Heart right ventricle (tissue), 16 donors: Measurements from ENCODE around the gene VAPB. TPM values are rescaled to one million over a fixed set of nuclear protein-coding genes. Genes with fewer than 3 reads are reported as not detected.

Experiments
- ATAC-seq, 8 donors: fragments of 200-7000 bp; cut with Tn5 transposase; one replicate each; pipeline ENCODE4 v1.9.1; 2020; ENCODE audit warnings: mild to moderate bottlenecking in 8 of 8, moderate library complexity in 8 of 8, moderate number of reproducible peaks in 1 of 8
- DNase-seq, 2 donors: peaks; one replicate each; pipeline ENCODE4 v3.0.0-alpha.2; 2020
- H3K27ac ChIP-seq, 10 donors: fragments of 200-600 bp; sonication (generic) in 2 of 10; one replicate each; pipeline versions ENCODE4 v1.5.0 to v1.8.0; 2020 to 2022; ENCODE audit warnings: mild to moderate bottlenecking in 3 of 10
- H3K27me3 ChIP-seq, 7 donors: fragments of 200-600 bp; one replicate each; pipeline ENCODE4 v1.8.0; 2021 to 2022; ENCODE audit warnings: mild to moderate bottlenecking in 2 of 7
- H3K36me3 ChIP-seq, 9 donors: fragments of 200-600 bp; sonication (generic) in 1 of 9; one replicate each; pipeline versions ENCODE4 v1.5.0 to v1.8.0; 2020 to 2022; ENCODE audit warnings: mild to moderate bottlenecking in 2 of 9
- H3K4me1 ChIP-seq, 9 donors: fragments of 200-600 bp; sonication (generic) in 1 of 9; one replicate each; pipeline versions ENCODE4 v1.5.0 to v1.8.0; 2020 to 2022; ENCODE audit warnings: mild to moderate bottlenecking in 4 of 9
- H3K4me3 ChIP-seq, 10 donors: fragments of 200-600 bp; sonication (generic) in 2 of 10; one replicate each; pipeline versions ENCODE4 v1.5.0 to v1.8.0; 2020 to 2022; ENCODE audit warnings: mild to moderate bottlenecking in 7 of 10, moderate library complexity in 2 of 10
- H3K9me3 ChIP-seq, 11 donors: fragments of 200-600 bp in 10 of 11; sonication (generic) in 2 of 11; one replicate each; pipeline versions ENCODE4 v1.5.0 to v1.8.0; 2013 to 2022; ENCODE audit warnings: mild to moderate bottlenecking in 2 of 11, control low read depth in 1 of 11, moderate library complexity in 1 of 11
- WGBS, 2 donors: extraction: QIAGEN DNeasy Blood & Tissue Kit; methylation state at CpG; one replicate each; pipeline ENCODE4 v1.1.7; 2013; ENCODE audit warnings: inconsistent platforms in 1 of 2; 5-methylcytosine and 5-hydroxymethylcytosine counted together
- intact Hi-C, 10 donors: fragments of 100-400 bp; cut with DNase I; formaldehyde crosslinking; loops; one replicate each; pipeline versions ENCODE4 v1.11.1 to v1.14.2; 2022
- polyA plus RNA-seq, 2 donors: library from polyadenylated mRNA; stranded (reverse); fragments of 200-250 nt; gene quantifications; one replicate each; pipeline ENCODE4 v1.2.3, GENCODE V29; 2013
- total RNA-seq, 10 donors: library from RNA; stranded (reverse); fragmentation: NEBNext Ultra II Directional in 3 of 10; extraction: Animal tissue kit (Norgen Biotek cat#: 25700) in 3 of 10; gene quantifications; one replicate each; pipeline versions ENCODE4 v1.2.1 to v1.2.4, GENCODE V29; 2021 to 2023
- TF ChIP-seq, protein P1 (sequence below), 9 donors: fragments of 200-600 bp; sonication (generic) in 2 of 9; IDR thresholded peaks; one replicate each; pipeline versions ENCODE4 v1.5.0 to v1.8.0; 2021 to 2022; ENCODE audit warnings: antibody characterized with exemption in 9 of 9, mild to moderate bottlenecking in 5 of 9, moderate library complexity in 1 of 9
- donor health status: Arrhythmogenic right ventricular cardiomyopathy.
- donor health status: ischemic (EF 13 %, LVEDD 7.1; RV severe dilation, severe dysfunction).
- donor health status: healthy with polysubstance abuse.
- donor health status: DM: no; HTN: yes; CAD: no.
- donor health status: DM: no; HTN: no; CAD: no.
- donor health status: ischemic (EF 25% LVEDD 6.9; RV normal size, moderate dysfunction).
- donor health status: ischemic (EF 25% LVEDD 5.7; RV mildly dilated, moderate dysfunction).
- donor health status: healthy.
- donor health status: DM: yes; HTN: yes; CAD: no.
- donor health status: Ischemic cardiomyopathy.
- donor health status: ischemic (EF 35%, LVEDD 5.7; RV mildly dilated, moderate dysfunction).
- donor health status: nonischemic (EF 11% LVEDD 7.7; RV severe dilation, severe dysfunction).
- donor health status: DM: yes; HTN: yes; CAD: no.
- donor health status: PGD.
- donor health status: ischemic (EF 29% LVEDD 5.4; RV normal size, mild dysfunction).
- donor health status: nonischemic (EF 23%, LVEDD 6.1; RV moderate dilation, normal function).

VAPB gene
- total and polyA plus RNA-seq, 12 donors = 20.8 to 89.9 (median 69.8) TPM

DNA sequence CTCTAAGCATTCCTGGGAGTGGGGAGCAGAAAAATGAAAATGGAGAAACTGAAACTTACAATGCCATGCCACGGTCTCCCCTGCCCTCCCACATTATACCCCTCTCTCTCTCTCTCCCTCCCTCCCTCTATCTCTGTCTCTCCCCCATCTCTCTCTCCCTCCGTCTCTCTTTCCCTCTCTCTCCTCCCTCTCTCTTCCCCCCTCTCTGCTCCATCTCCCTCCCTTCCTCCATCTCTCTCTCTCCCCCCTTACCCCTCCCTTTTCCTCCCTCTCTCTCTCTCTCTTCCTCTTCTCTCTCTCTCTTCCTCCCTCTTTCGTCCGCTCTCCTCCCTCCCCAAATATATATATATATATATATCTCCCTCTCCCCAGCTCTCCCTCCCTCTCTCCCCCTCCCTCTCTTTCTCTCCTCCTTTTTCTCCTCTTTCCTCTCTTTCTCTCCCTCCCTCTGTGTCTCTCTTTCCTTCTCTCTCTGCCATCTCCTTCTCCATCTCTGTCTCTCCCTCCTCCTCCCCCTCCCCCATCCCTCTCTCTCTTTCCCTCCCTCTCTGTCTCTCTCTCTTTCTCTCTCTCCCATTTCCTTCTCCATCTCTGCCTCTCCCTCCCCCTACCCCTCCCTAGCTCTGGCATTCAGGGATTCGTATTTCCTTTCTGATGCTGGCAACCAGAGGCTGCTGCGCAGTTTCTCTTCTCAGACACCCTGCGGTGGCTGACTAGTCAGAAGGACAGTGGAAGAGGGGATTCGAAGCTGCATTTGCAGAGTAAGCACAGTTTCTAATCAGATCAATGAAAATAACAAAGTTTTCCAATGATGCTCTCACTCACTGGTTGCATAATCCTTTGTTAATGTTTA is 13.9 kb upstream of the VAPB start:
- 35 to 42% methylated on average over 8 of the region's 8 CpGs for WGBS, 2 donors
- Histone ChIP-seq H3K9me3 (no peaks in the 10 kb centered on the region), H3K27ac (no peak overlapping the region), H3K4me3 (no peak overlapping the region), H3K4me1 (no peaks in the 10 kb centered on the region), H3K27me3 (peaks cover 0 to 21% (median 7%) of the 10 kb centered on the region in 7 donors), H3K36me3 (no peaks in the 10 kb centered on the region)
- TF ChIP-seq, protein P1, sequence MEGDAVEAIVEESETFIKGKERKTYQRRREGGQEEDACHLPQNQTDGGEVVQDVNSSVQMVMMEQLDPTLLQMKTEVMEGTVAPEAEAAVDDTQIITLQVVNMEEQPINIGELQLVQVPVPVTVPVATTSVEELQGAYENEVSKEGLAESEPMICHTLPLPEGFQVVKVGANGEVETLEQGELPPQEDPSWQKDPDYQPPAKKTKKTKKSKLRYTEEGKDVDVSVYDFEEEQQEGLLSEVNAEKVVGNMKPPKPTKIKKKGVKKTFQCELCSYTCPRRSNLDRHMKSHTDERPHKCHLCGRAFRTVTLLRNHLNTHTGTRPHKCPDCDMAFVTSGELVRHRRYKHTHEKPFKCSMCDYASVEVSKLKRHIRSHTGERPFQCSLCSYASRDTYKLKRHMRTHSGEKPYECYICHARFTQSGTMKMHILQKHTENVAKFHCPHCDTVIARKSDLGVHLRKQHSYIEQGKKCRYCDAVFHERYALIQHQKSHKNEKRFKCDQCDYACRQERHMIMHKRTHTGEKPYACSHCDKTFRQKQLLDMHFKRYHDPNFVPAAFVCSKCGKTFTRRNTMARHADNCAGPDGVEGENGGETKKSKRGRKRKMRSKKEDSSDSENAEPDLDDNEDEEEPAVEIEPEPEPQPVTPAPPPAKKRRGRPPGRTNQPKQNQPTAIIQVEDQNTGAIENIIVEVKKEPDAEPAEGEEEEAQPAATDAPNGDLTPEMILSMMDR (IDR thresholded peaks at IDR 0.05) = no peak
- peak in 1 of 2 donors; percentile 15 for DNase-seq
- ATAC-seq = peak in 3 of 8 donors; percentile 29 to 52 (median 51)
- intact Hi-C loops = no loop called here

DNA sequence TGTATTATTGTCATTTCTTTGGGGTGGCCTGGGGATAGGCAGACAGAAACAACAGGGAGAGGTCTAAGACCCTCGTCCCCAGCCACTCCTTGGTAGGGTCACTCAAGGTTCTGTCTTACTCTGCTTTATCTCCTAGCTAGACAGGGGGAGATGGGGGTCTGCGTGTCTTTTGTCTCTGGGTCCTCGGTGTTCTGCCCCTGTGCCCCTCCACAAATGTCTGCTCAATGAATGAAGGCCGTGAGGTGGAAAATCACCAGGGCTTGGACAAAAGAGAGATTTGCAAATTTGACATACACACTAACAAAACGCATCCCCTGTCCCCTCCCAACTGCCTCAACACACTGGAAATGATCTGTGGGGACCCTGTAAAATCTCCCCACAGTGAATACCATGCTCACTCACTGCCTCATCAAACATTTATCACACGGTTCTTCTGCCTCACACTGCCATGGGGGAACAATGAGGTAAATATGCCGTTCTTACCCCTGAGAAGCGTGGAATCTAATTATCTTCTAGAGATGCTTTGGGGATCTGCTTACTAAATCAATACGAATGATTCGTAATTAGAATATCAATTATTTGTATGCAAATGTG is 13.2 kb upstream of the VAPB start:
- Histone ChIP-seq H3K36me3 (no peaks in the 10 kb centered on the region), H3K27me3 (peaks cover 0 to 21% (median 7%) of the 10 kb centered on the region in 7 donors), H3K27ac (no peak overlapping the region), H3K4me1 (no peaks in the 10 kb centered on the region), H3K9me3 (no peaks in the 10 kb centered on the region), H3K4me3 (no peak overlapping the region)
- TF ChIP-seq, protein P1 (IDR thresholded peaks at IDR 0.05) = no peak
- DNase-seq (no peak), ATAC-seq (no peak)
- intact Hi-C loops = no loop called here
- 70 to 77% methylated on average over 10 of the region's 10 CpGs for WGBS, 2 donors

DNA sequence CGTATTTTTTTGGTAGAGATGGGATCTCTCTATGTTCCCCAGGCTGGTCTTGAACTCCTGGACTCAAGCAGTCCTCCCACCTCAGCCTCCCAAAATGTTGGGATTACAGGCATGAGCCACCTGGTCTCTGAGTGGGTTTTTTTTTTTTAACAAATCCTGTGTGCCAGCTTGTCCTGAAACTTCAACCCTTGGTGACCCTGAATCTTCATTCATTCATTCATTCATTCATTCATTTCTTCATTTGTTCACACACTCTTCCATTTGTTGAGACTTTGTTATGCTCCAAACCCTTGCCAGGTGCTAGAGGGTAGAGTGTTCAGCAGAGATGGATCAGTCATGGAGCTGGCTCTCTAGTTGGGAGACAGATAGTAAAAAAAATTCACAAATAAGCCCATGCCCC is 12.0 kb upstream of the VAPB start:
- no peaks in the 10 kb centered on the region for H3K4me1 ChIP-seq

DNA sequence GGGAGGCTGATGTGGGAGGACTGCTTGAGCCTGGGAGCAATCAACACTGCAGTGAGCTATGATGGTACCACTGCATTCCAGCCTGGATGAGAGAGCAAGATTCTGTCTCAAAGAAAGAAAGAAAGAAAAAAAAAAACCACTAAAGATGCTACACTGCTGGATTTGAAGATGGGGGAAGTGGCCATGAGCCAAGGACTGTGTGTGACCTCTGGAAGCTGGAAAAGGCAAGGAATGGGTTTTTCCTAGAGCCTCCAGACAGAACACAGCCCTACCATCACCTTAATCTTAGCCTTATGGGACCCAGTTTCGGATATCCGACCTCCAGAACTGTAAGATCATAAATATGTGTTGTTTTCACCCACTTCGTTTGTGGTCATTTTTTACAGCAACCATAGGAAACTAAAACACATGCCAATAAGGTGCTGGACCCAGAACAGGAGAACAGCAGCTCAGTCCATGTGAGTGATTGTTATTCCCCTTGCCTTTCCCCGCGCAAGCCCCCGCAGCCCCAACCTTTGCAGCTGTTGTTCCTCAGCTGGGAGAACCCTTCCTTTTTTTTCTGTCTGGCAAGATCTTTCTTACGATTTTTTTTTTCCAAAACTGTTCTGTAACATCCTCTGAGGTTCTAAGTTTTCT is 11.1 kb upstream of the VAPB start:
- DNase-seq = no peak
- Histone ChIP-seq H3K27me3 (peaks cover 0 to 25% (median 7%) of the 10 kb centered on the region in 7 donors), H3K27ac (no peak overlapping the region), H3K4me1 (no peaks in the 10 kb centered on the region), H3K4me3 (no peak overlapping the region), H3K36me3 (no peaks in the 10 kb centered on the region), H3K9me3 (peaks cover 0 to 11% (median 0%) of the 10 kb centered on the region in 11 donors)
- no peak for ATAC-seq
- WGBS, 2 donors = 81 to 82% methylated on average over 7 of the region's 7 CpGs
- TF ChIP-seq, protein P1 (IDR thresholded peaks at IDR 0.05) = no peak
- intact Hi-C loops = no loop called here

More for the DNA sequence above, 12.0 kb upstream of the VAPB start:
- DNase-seq (no peak), ATAC-seq (no peak)
- H3K27me3 ChIP-seq = peaks cover 0 to 21% (median 7%) of the 10 kb centered on the region in 7 donors
- WGBS, 2 donors = 80 to 81% methylated on average over 1 of the region's 1 CpG
- H3K4me3 ChIP-seq = no peak overlapping the region
- H3K36me3 ChIP-seq = no peaks in the 10 kb centered on the region
- TF ChIP-seq, protein P1 (IDR thresholded peaks at IDR 0.05) = no peak
- H3K27ac ChIP-seq = no peak overlapping the region
- intact Hi-C loops = no loop called here
- peaks cover 0 to 8% (median 0%) of the 10 kb centered on the region in 11 donors for H3K9me3 ChIP-seq
